Neural cell (in vitro differentiated cells): ENCODE data around the gene SGF29. TPM values are rescaled to one million over a fixed set of nuclear protein-coding genes. Genes with fewer than 3 reads are reported as not detected.

Source experiments
- H2AFZ ChIP-seq: fragments of 200-600, 300-800 bp; sonication (generic), shearing (Covaris generic); 2 replicates; pipeline ENCODE4 v1.6.0; 2014; ENCODE audit warnings: low read depth, mild to moderate bottlenecking, antibody characterized with exemption, low read length, moderate library complexity
- H3F3A ChIP-seq: fragments of 200-600 bp; shearing (Covaris generic); 2 replicates; pipeline ENCODE4 v1.6.1; 2016; ENCODE audit warnings: mild to moderate bottlenecking, moderate library complexity, mixed read lengths, antibody characterized with exemption, low read length; ENCODE audit not compliant: insufficient read depth, poor library complexity, severe bottlenecking
- H3K27ac ChIP-seq: fragments of 200-600, 300-800 bp; sonication (generic), shearing (Covaris generic); 2 replicates; pipeline ENCODE4 v1.5.1; 2014; ENCODE audit warnings: mild to moderate bottlenecking, low read length, moderate library complexity
- H3K27me3 ChIP-seq: fragments of 300-800, 200-600 bp; sonication (generic), shearing (Covaris generic); 2 replicates; pipeline ENCODE4 v1.6.0; 2014; ENCODE audit warnings: mild to moderate bottlenecking, low read depth, low read length, moderate library complexity; ENCODE audit not compliant: insufficient read depth
- H3K36me3 ChIP-seq: fragments of 300-800, 200-600 bp; sonication (generic), shearing (Covaris generic); 2 replicates; pipeline ENCODE4 v1.5.1; 2014; ENCODE audit warnings: mild to moderate bottlenecking, antibody characterized with exemption, low read length, moderate library complexity; ENCODE audit not compliant: insufficient read depth
- H3K4me2 ChIP-seq: fragments of 300-800, 200-600 bp; sonication (generic), shearing (Covaris generic); 2 replicates; pipeline ENCODE4 v1.6.0; 2014; ENCODE audit warnings: mild to moderate bottlenecking, low read length
- H3K4me3 ChIP-seq: fragments of 300-800, 200-600 bp; sonication (generic), shearing (Covaris generic); 2 replicates; pipeline ENCODE4 v1.5.1; 2014; ENCODE audit warnings: mild to moderate bottlenecking, low read length, moderate library complexity
- H3K79me2 ChIP-seq: fragments of 200-600 bp; shearing (Covaris generic); replicated peaks from 2 replicates; pipeline ENCODE4 v1.6.0; 2014; ENCODE audit warnings: mild to moderate bottlenecking, low read length, moderate library complexity; ENCODE audit not compliant: insufficient read depth
- H3K9ac ChIP-seq: fragments of 300-800, 200-600 bp; sonication (generic), shearing (Covaris generic); 2 replicates; pipeline ENCODE4 v1.6.1; 2016; ENCODE audit warnings: mild to moderate bottlenecking, low read length, mixed read lengths
- H3K9me2 ChIP-seq: fragments of 200-600 bp; shearing (Covaris generic); 2 replicates; pipeline ENCODE4 v1.6.1; 2016; ENCODE audit warnings: mild to moderate bottlenecking, low read length, mixed read lengths; ENCODE audit not compliant: insufficient read depth
- H3K9me3 ChIP-seq: fragments of 200-600, 300-800 bp; sonication (generic), shearing (Covaris generic); 2 replicates; pipeline ENCODE4 v1.6.1; 2016; ENCODE audit warnings: mild to moderate bottlenecking, mixed run types, low read length, moderate library complexity, mixed read lengths
- H4K20me1 ChIP-seq: fragments of 200-600 bp; shearing (Covaris generic); 2 replicates; pipeline ENCODE4 v1.6.1; 2016; ENCODE audit warnings: mild to moderate bottlenecking, mixed run types; ENCODE audit not compliant: insufficient read depth
- CTCF ChIP-seq: fragments of 450-650 bp; IDR thresholded peaks from 2 replicates; pipeline ENCODE4 v1.5.1; 2014; ENCODE audit warnings: antibody characterized with exemption, mild to moderate bottlenecking, moderate library complexity; ENCODE audit not compliant: poor library complexity, severe bottlenecking
- EP300 ChIP-seq: fragments of 450-650 bp; conservative IDR thresholded peaks from 2 replicates; pipeline ENCODE4 v1.6.1; 2014; ENCODE audit warnings: antibody characterized with exemption, mild to moderate bottlenecking, moderate library complexity; ENCODE audit not compliant: poor library complexity, severe bottlenecking
- EZH2 ChIP-seq: fragments of 200-600, 300-800 bp; shearing (Covaris generic), sonication (generic); IDR thresholded peaks from 2 replicates; pipeline ENCODE4 v1.6.1; 2014; ENCODE audit warnings: antibody characterized with exemption, low read length, borderline replicate concordance, mild to moderate bottlenecking; ENCODE audit not compliant: insufficient read depth, poor library complexity, severe bottlenecking
- MXI1 ChIP-seq: fragments of 450-650 bp; conservative IDR thresholded peaks from 2 replicates; pipeline ENCODE4 v1.6.1; 2014; ENCODE audit warnings: antibody characterized with exemption, mild to moderate bottlenecking; ENCODE audit not compliant: poor library complexity, severe bottlenecking
- POLR2AphosphoS5 ChIP-seq: IDR thresholded peaks from 2 replicates; pipeline ENCODE4 v1.6.1; 2012
- RAD21 ChIP-seq: fragments of 450-650 bp; conservative IDR thresholded peaks from 2 replicates; pipeline ENCODE4 v1.6.1; 2014; ENCODE audit warnings: antibody characterized with exemption, mild to moderate bottlenecking, moderate library complexity
- REST ChIP-seq: IDR thresholded peaks from 2 replicates; pipeline ENCODE4 v1.6.1; 2012; ENCODE audit warnings: borderline replicate concordance
- SMC3 ChIP-seq: fragments of 450-650 bp; conservative IDR thresholded peaks from 2 replicates; pipeline ENCODE4 v1.6.1; 2014; ENCODE audit warnings: antibody characterized with exemption, mild to moderate bottlenecking, moderate library complexity; ENCODE audit not compliant: poor library complexity
- TAF1 ChIP-seq: IDR thresholded peaks from 2 replicates; pipeline ENCODE4 v1.6.1; 2012; ENCODE audit warnings: low read depth
- polyA plus RNA-seq: library from polyadenylated mRNA; depleted of rRNA; stranded (reverse); fragments of >200 nt; gene quantifications from 2 replicates; pipeline ENCODE4 v1.2.3, GENCODE V29; 2014

The SGF29 gene
- polyA plus RNA-seq, 1 donor from 2014 or later: 32.8 TPM

GRCh38 chr16:28529124-28529523 lies 24.6 kb upstream of the SGF29 start:
- Histone ChIP-seq H3K9ac (no peak overlapping the region), H3K36me3 (no peaks in the 10 kb centered on the region), H3K9me3 (no peaks in the 10 kb centered on the region), H3K9me2 (no peaks in the 10 kb centered on the region), H4K20me1 (no peaks in the 10 kb centered on the region), H2AFZ (no peak overlapping the region), H3K79me2 (no peaks in the 10 kb centered on the region), H3K4me3 (no peak overlapping the region), H3K27me3 (no peaks in the 10 kb centered on the region), H3K27ac (no peak overlapping the region), H3K4me2 (no peak overlapping the region), H3F3A (no peaks in the 10 kb centered on the region)
- no peak for TF ChIP-seq CTCF

GRCh38 chr16:28531777-28532744 lies 21.7 kb upstream of the SGF29 start:
- H3F3A ChIP-seq: no peaks in the 10 kb centered on the region
- H4K20me1 ChIP-seq: no peaks in the 10 kb centered on the region
- no peak overlapping the region for H3K9ac ChIP-seq
- H3K9me2 ChIP-seq: no peaks in the 10 kb centered on the region
- no peaks in the 10 kb centered on the region for H3K9me3 ChIP-seq
- no peaks in the 10 kb centered on the region for H3K27me3 ChIP-seq
- no peak for TF ChIP-seq SMC3
- no peak for TF ChIP-seq TAF1
- no peak for TF ChIP-seq RAD21
- TF ChIP-seq REST: no peak
- no peak for TF ChIP-seq EZH2
- no peak for TF ChIP-seq CTCF
- TF ChIP-seq POLR2AphosphoS5: no peak
- TF ChIP-seq MXI1: no peak
- no peak for TF ChIP-seq EP300
- no peak overlapping the region for H3K4me2 ChIP-seq
- H3K27ac ChIP-seq: no peak overlapping the region
- no peak overlapping the region for H2AFZ ChIP-seq
- H3K79me2 ChIP-seq: no peaks in the 10 kb centered on the region
- no peaks in the 10 kb centered on the region for H3K36me3 ChIP-seq
- H3K4me3 ChIP-seq: no peak overlapping the region
